Inferior parietal cortex (tissue), 1 donor: Measurements from ENCODE around the gene EEPD1.

Experiments
- DNase-seq: peaks from one replicate; pipeline ENCODE4 v3.0.0-alpha.2; 2016; ENCODE audit errors: extremely low spot score

The EEPD1 gene

DNA sequence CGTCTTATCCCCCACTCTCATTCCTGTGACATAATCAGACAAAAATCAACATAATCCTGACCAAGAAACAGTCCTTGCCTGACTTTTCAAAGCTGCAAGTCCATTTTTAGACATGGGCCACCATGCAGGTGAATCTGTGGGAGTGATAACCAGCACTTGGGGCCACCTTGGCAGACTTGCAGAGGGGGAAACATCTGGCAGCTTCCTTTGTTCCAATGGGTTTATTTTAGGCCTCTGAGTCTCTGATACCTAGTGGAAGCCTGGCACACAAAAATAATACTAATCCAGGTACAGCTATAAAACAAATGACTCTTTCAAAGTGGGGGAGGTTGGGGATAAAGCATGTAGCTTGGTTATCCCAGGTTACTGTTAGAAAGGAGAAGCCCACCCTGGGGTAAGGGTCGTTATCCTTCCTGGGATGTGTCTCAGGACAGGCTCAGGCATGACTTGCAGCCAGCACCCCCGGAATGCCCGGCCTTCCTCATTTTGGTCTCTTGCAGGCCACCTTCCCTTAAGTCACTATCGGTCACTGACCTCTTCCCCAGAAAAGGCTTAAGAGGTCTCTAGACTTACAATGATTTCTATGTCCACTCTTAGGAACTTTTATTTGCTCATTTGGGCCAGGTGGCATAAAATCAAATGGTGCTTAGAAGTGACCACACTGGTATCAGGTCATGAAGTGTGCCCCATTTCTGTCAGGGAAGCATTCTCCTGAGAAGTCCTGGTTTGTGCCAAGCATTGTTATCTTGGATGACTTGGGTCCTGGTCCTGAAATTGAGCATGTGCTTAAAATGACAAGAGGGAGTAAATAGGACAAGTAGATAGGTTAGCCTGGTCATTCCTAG, 37.6 kb downstream of the EEPD1 start:
- no peak for DNase-seq

DNA sequence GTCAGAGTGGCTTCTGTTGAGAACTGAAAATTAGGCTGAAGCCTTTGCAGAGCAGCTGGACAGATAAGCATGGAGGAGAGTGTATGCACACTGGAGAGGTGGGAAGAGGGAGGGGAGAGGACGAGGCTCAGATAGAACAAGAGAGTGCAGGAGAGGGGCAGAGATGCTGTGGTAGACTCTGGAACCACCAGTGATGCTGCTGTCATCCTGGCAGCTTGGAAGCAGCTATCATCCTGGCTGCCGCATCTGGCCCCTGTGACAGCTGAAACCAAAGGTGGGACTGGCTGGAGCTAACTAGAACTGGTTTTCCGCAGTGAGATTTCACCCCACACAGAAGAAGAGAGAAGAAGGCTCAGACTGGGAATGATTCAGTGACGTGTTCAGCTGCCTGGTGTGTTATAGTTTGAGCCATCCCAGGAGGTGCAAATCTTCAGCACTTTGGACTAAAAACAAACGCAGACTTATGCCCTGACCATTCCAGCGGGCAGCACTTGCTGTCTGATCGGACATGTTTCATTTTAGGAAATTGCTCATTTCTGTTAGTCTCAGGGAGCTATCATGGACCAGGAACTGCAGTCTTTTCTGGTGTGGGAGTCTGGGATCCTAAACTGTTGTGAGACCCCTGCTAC, 38.4 kb downstream of the EEPD1 start:
- DNase-seq = no peak

DNA sequence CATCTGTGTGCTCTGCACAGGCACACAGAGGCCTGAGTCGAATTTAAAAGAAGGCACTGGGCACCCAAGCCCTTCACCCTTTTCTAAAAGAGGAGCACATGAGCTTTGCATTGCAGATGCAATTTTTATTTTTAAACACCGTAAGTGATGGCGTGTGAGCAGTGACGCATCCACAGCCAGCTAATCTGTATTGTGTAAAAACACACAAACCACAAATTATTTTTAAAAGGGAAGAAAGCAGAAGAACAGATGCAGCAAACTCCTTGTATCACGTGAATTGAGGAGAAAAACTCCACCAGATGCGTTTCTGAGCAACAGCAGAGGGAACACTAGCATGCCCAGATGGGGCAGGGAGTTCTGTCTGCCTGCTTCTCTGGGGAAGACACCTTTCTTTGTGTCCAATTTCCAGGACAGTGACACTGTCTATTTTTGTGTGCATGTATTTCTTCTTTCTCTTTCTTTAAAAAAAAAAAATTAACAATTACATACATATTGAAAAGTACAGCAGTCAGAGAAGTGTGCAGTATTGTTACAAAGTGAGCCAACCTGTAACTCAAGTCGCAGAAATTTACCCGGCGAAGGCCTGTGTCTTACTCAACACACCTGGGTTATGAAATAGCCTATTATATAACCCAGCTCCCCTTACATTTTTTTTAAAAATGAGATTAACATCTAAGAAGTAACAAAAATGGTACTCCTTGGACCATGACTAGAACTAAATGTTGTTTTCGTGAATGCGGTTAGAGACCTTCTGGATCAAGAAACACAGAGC, 39.2 kb downstream of the EEPD1 start:
- no peak for DNase-seq

- DNase-seq = no peak
Observed at GRCh38 chr7:36192877-36193276, 39.8 kb downstream of the EEPD1 start.

GRCh38 chr7:36198854-36199266, 45.8 kb downstream of the EEPD1 start:
- DNase-seq = no peak

DNA sequence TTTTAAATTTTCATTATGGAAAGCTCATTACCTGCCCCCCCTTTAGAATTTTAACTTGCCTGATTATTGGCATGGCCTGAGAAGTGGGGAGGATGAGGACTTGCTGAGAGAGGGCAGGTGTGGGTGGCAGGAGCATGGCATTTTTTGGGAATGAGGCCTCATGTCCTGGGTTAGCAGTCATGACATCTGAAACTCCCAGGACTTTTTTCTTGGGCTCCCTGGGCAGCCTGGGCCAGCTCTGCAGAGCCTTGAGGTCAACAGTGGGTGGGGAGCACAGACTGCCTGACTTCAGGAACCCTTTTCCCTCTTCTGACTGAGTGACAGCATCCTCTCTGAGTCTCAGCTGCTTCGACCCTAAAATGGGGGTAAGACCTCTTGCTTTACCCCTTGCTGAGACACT, 46.3 kb downstream of the EEPD1 start:
- DNase-seq = no peak

- no peak for DNase-seq
Observed at GRCh38 chr7:36201122-36201723, 48.2 kb downstream of the EEPD1 start.

GRCh38 chr7:36202398-36202797, 49.3 kb downstream of the EEPD1 start:
- no peak for DNase-seq

DNA sequence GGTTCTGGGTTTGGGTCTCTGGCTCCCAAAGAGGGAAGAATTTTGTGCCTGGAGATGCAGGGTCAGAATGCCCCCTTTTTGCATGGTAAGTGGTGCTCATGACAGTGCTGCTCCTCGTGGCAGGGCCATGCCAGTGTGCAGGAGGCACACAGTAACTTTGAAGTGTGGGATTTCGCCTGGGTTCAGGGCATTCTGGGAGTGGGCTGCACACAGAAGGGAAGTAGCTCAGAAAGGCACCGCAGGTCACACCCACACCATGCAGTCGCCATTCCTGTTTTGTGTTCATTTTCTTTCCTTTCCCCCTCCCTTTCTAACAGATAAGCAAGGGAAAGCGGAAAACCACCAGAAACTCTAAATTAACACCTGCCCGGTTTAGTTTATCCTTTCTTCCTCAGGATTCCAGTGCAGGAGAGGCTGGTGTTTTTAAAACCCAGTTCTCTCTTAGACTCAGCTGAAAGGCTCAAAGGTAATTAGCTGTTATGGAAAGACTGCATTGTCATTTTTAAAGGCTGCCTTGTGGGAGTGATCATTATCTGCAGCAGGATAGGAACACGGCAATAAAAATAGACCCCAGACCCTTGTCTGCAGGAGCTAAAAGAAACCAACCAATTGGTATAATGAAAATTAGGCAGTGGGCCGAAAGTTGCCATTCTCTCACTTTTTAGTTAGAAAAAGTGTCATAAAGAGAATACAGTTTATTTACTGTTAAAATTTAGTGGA, 50.2 kb downstream of the EEPD1 start:
- DNase-seq = no peak

DNA sequence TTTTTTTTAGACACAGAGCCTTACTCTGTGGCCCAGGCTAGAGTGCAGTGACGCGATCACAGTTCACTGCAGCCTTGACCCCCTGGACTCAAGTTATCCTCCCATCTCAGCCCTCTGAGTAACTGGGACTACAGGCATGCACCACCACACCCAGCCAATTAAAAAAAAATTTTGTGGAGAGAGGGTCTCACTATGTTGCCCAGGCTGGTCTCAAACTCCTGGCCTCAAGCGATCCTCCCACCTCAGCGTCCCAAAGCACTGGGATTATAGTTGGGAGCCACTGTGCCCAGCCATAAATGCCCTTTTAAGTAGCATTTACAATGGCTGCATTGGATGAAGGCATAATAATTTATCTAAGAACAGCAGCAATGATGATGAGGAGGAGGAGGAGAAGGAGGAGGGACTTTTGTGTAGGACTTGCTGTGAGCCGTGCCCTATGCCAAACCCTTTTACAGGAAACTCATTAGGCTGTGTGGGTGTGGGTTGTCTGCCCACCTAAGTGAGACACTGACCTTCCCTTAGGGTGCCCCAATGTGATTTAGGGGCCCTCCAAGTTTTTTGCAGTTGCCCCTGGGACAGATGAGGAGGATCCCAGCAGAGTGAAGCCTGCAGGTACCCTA, 51.1 kb downstream of the EEPD1 start:
- no peak for DNase-seq

DNA sequence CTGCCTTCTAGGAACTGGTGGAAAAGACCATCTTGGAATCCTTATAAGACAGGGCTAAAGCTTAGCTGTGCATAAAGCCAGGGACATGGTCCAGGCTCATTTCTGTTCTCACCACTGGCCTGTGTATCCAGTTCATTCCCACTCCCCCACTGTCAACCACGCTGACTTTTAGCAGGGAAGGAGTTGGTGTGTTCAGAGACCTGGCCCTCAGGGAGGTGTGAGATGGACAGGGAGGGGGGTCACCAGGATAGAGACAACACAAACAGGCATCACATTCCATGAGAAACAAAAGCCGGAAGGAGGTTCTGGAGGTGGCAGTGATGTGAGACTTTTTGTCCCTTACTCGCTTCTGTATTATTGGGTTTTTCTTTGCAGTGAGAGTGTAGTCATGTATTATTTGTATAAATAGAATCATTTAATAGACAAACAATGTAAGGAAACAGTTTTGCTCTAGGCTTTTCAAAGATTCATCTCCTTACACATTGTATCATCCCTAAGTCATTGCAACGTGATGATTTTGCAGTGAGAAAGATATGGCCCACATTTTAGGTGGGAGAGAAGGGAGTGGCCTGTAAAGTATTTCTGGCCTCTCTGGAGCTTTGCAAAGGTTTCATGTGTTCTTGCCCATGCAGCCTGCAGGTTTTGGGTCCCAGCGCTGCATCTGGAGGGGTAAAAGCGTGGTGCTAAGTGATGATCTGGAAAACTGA, 52.0 kb downstream of the EEPD1 start:
- no peak for DNase-seq

DNA sequence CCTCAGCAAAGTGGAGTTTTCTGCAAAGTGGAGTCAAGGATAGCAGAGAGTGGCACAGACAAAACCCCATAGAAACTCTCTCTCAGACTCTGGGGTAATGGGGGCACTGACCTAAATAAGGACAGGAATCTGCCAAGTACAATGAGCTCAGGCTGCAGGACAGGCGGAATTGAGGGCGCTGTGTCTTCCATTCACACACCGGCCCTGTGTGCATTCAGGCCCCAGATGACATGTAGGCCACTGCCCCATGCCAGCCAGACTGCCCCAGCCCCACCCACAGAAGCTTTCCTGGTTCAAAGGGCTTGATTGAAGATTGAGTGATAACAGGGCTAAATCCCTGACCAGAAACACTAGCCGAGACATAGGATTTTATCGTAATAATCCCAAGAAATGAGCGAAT, 52.7 kb downstream of the EEPD1 start:
- DNase-seq = no peak

DNA sequence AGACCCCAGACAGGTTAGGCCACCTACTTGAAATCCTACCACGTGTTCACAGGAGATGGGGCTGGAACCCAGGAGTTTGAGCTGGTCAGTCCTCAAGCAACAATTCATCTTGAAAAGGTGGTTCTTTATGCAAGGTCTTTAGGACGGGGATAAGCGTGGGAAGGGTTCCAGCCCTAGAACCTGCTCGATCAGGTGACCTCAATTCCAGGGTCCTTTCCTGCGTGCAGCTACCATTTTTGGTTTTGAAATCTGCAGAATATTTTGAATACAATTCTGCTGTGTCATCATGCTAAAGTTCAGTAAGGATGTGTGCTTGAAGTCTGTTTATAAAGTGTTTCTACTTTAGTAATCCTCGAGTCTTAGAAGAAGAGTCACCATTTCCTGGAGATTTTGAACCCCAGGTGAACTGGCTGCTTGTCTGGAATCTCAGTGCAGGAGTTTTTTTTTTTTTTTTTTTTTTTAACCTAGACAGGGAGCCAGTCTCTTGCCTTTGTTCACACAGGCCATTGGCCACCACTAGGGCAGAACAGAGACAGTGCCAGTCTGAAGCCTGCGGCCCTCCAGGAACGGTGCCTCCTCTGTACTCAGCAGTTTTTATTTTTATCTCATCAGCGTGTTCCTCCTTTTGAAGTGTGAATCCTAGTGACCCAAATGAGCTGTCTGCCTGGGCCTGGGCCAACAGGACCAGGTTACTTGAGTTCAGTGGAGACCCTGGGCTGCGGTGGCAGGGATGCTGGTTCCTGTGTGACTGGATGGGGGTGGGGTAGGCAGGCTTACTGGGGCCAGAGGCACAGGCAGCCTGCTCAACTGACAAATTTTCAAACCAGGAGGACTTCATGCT, 54.6 kb downstream of the EEPD1 start:
- DNase-seq = no peak

- DNase-seq = no peak
Observed at GRCh38 chr7:36208426-36208825, 55.4 kb downstream of the EEPD1 start.

- DNase-seq = no peak
Observed at GRCh38 chr7:36208997-36209813, 56.2 kb downstream of the EEPD1 start.

GRCh38 chr7:36209814-36210183, 56.7 kb downstream of the EEPD1 start:
- DNase-seq = no peak

GRCh38 chr7:36210291-36210922, 57.4 kb downstream of the EEPD1 start:
- no peak for DNase-seq
